ENCODE results near the gene LAMTOR3.

LAMTOR3 gene

GRCh38 chr4:99894161-99894997 is at the start of gene LAMTOR3:
Gene LAMTOR3, minus strand, starts transcription at chr4:99894427. Its CDS starts 464 bp downstream, at chr4:99893963.
- peak; percentile 93 for DNase-seq (ENCODE audit: low spot score)

GRCh38 chr4:99938243-99938753 is 44.1 kb upstream of the LAMTOR3 start:
- DNase-seq (ENCODE audit: low spot score), result no peak

- DNase-seq (ENCODE audit: low spot score), result no peak
Observed at GRCh38 chr4:99934891-99935290, 40.7 kb upstream of the LAMTOR3 start.

- DNase-seq (ENCODE audit: low spot score), result no peak
Observed at GRCh38 chr4:99927566-99927965, 33.3 kb upstream of the LAMTOR3 start.

GRCh38 chr4:99921174-99921573 is 26.9 kb upstream of the LAMTOR3 start:
- DNase-seq (ENCODE audit: low spot score), result no peak

GRCh38 chr4:99918656-99919055 is 24.4 kb upstream of the LAMTOR3 start:
- DNase-seq (ENCODE audit: low spot score), result no peak

GRCh38 chr4:99917575-99917974 is 23.3 kb upstream of the LAMTOR3 start:
- no peak for DNase-seq (ENCODE audit: low spot score)

- no peak for DNase-seq (ENCODE audit: low spot score)
Observed at GRCh38 chr4:99915449-99915848, 21.2 kb upstream of the LAMTOR3 start.

GRCh38 chr4:99894998-99895397 is 771 bp upstream of the LAMTOR3 start:
- no peak for DNase-seq (ENCODE audit: low spot score)

- no peak for DNase-seq (ENCODE audit: low spot score)
Observed at GRCh38 chr4:99893839-99894160, 427 bp downstream of the LAMTOR3 start.

GRCh38 chr4:99893029-99893428 is 1.2 kb downstream of the LAMTOR3 start:
- DNase-seq (ENCODE audit: low spot score), result peak; percentile 19

GRCh38 chr4:99891351-99891750 is 2.9 kb downstream of the LAMTOR3 start:
- peak; percentile 28 for DNase-seq (ENCODE audit: low spot score)

- no peak for DNase-seq (ENCODE audit: low spot score)
Observed at GRCh38 chr4:99887837-99888236, 6.4 kb downstream of the LAMTOR3 start.

GRCh38 chr4:99886146-99886545 is 8.1 kb downstream of the LAMTOR3 start:
- no peak for DNase-seq (ENCODE audit: low spot score)

- no peak for DNase-seq (ENCODE audit: low spot score)
Observed at GRCh38 chr4:99885687-99886086, 8.5 kb downstream of the LAMTOR3 start.

GRCh38 chr4:99885063-99885664 is 9.1 kb downstream of the LAMTOR3 start:
- peak; percentile 41 for DNase-seq (ENCODE audit: low spot score)

- DNase-seq (ENCODE audit: low spot score), result no peak
Observed at GRCh38 chr4:99879458-99879857, 14.8 kb downstream of the LAMTOR3 start.

- no peak for DNase-seq (ENCODE audit: low spot score)
Observed at GRCh38 chr4:99878604-99879003, 15.6 kb downstream of the LAMTOR3 start.

GRCh38 chr4:99876946-99877345 is 17.3 kb downstream of the LAMTOR3 start:
- no peak for DNase-seq (ENCODE audit: low spot score)

GRCh38 chr4:99875071-99875470 is 19.2 kb downstream of the LAMTOR3 start:
- no peak for DNase-seq (ENCODE audit: low spot score)

GRCh38 chr4:99872570-99872969 is 21.7 kb downstream of the LAMTOR3 start:
- DNase-seq (ENCODE audit: low spot score), result no peak

- no peak for DNase-seq (ENCODE audit: low spot score)
Observed at GRCh38 chr4:99868126-99868596, 26.1 kb downstream of the LAMTOR3 start.

GRCh38 chr4:99863804-99864203 is 30.4 kb downstream of the LAMTOR3 start:
- no peak for DNase-seq (ENCODE audit: low spot score)
